GM21529 (cell line): Measurements from ENCODE around the gene S100A11.

Experiments used
- ATAC-seq: cut with Tn5 transposase; IDR thresholded peaks from one replicate; pipeline ENCODE4 v1.9.1; 2021; ENCODE audit not compliant: unreplicated experiment

S100A11 gene

GRCh38 chr1:152039886-152040285 lies 3.1 kb upstream of the S100A11 start:
- no peak for ATAC-seq

- ATAC-seq, result no peak
Observed at GRCh38 chr1:152039461-152039860, 2.7 kb upstream of the S100A11 start.

GRCh38 chr1:152038871-152039270 lies 2.1 kb upstream of the S100A11 start:
- no peak for ATAC-seq

- ATAC-seq, result no peak
Observed at GRCh38 chr1:152035539-152036266, 1.1 kb downstream of the S100A11 start.

GRCh38 chr1:152034654-152035538 lies 1.9 kb downstream of the S100A11 start:
- ATAC-seq, result peak; percentile 45

- no peak for ATAC-seq
Observed at GRCh38 chr1:152034324-152034653, 2.5 kb downstream of the S100A11 start.

GRCh38 chr1:152029929-152030211 lies 6.9 kb downstream of the S100A11 start:
- ATAC-seq, result no peak

- no peak for ATAC-seq
Observed at GRCh38 chr1:152029144-152029928, 7.5 kb downstream of the S100A11 start.

- ATAC-seq, result no peak
Observed at GRCh38 chr1:152026895-152027294, 9.9 kb downstream of the S100A11 start.

GRCh38 chr1:152024223-152024622 lies 12.6 kb downstream of the S100A11 start:
- no peak for ATAC-seq

GRCh38 chr1:152023221-152023620 lies 13.6 kb downstream of the S100A11 start:
- no peak for ATAC-seq

- no peak for ATAC-seq
Observed at GRCh38 chr1:152022474-152022873, 14.3 kb downstream of the S100A11 start.

- no peak for ATAC-seq
Observed at GRCh38 chr1:152021569-152021968, 15.2 kb downstream of the S100A11 start.

GRCh38 chr1:152020849-152021248 lies 16.0 kb downstream of the S100A11 start:
- no peak for ATAC-seq

GRCh38 chr1:152018537-152018936 lies 18.3 kb downstream of the S100A11 start:
- ATAC-seq, result no peak

- ATAC-seq, result no peak
Observed at GRCh38 chr1:152015766-152016165, 21.0 kb downstream of the S100A11 start.

- ATAC-seq, result no peak
Observed at GRCh38 chr1:152014943-152015342, 21.9 kb downstream of the S100A11 start.

- no peak for ATAC-seq
Observed at GRCh38 chr1:152013664-152014237, 23.1 kb downstream of the S100A11 start.

GRCh38 chr1:152009691-152010090 lies 27.1 kb downstream of the S100A11 start:
- no peak for ATAC-seq

GRCh38 chr1:152007047-152007446 lies 29.8 kb downstream of the S100A11 start:
- no peak for ATAC-seq

- ATAC-seq, result no peak
Observed at GRCh38 chr1:152005360-152005912, 31.4 kb downstream of the S100A11 start.
